LNCAP (cell line): ENCODE results near the gene TMEM234.

Experiments used
- TF ChIP-seq, protein P1 (sequence below): fragments of 450-650 bp; IDR thresholded peaks from 2 replicates; pipeline ENCODE4 v1.5.1; 2017; ENCODE audit warnings: mild to moderate bottlenecking

TMEM234 gene

GRCh38 chr1:32178380-32179192 lies 43.6 kb downstream of the TMEM234 start:
- TF ChIP-seq, protein P1, sequence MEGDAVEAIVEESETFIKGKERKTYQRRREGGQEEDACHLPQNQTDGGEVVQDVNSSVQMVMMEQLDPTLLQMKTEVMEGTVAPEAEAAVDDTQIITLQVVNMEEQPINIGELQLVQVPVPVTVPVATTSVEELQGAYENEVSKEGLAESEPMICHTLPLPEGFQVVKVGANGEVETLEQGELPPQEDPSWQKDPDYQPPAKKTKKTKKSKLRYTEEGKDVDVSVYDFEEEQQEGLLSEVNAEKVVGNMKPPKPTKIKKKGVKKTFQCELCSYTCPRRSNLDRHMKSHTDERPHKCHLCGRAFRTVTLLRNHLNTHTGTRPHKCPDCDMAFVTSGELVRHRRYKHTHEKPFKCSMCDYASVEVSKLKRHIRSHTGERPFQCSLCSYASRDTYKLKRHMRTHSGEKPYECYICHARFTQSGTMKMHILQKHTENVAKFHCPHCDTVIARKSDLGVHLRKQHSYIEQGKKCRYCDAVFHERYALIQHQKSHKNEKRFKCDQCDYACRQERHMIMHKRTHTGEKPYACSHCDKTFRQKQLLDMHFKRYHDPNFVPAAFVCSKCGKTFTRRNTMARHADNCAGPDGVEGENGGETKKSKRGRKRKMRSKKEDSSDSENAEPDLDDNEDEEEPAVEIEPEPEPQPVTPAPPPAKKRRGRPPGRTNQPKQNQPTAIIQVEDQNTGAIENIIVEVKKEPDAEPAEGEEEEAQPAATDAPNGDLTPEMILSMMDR: no peak

DNA sequence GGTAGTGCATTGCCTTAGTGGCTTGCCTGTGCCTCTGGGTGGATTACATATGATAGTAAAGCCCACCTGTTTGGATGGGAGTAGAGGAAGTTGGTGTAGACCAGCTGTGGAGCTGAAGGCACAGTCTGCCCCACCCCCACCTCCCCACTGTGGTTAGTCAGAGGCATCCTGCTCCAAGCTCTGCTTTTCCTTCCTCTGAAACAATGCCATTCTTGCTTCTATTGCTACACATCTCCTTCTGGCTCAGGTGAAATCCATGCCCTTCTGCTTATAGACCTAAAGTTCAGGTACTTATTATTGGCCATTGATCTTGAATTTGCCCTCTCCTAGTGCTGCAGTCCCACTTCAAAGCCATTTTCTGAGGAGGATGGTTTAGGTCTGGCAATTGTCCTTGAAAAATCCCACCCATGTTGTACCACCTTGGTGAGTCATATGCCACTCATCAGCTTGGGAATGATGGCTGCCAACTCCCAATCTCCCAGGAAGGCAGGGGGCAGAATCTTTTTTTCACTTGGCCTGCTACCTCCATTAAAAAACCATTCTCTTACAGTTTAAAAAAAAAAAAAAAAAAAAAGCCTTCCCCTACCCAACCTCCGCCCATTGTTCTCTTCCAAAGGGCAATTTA lies 49.4 kb downstream of the TMEM234 start:
- TF ChIP-seq, protein P1: no peak

DNA sequence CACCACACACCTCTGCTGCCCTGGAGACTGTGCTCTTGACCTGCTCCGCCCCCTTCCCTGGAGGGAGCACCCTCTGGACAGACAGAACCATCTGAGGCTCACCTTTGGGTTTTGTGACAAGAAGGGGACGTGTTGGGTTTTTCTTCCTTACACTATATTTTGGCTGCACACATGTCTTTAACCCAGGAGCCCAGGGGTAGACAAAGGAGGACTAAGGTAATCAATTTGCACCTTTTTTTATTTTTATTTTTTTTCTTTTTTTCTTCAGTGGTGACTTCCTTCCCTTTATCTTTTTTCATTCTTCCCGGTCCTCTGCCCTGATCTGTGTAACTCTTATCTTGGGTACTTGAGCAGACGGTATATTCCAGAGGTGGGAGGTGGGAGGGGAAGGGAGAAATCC lies 51.2 kb downstream of the TMEM234 start:
- TF ChIP-seq, protein P1: no peak
